Effector CD8-positive, alpha-beta T cell (primary cell): ENCODE data around the gene ARID3C.
A peak's percentile ranks its signal among the peaks of the same experiment; 100 is the strongest.

ENCODE experiments used
- DNase-seq: peaks from one replicate; lab custom pipeline; 2025; lab: John Stamatoyannopoulos, UW

ARID3C gene

GRCh38 chr9:34594177-34594576 is 34.7 kb downstream of the ARID3C start:
- DNase-seq, result no peak

DNA sequence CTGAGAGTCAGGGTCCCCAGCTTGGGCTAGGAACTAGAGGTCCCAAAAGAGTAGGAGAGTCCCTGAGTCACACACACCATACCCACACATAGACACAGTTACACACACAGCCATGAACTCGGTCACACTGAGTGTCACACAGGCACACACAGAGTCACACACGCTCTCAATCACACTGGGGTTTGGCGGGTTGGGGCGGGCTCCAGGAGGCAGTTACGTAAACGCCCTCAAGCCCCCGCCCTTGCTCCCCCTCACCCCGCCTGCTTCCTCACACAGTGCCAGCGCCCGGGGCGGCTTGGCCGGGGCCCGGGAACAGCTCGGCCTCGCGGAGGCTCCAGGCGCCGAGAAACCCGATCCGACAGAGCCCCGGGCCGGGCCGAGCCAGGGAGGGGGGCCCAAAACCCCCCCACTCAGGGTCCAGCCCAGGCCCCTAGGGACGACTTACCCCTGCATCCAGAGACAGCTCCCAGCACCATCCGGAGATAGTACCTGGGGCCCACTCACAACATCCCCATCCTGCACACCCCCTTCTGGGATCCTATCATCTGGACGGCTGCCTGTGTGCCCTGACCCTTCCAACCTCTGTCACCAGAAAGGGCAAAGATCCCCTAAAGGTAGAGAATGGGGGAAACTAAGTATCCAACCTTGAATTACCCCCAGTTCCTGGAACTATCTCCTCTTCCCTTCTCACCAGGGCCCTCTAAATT is 35.8 kb downstream of the ARID3C start:
- DNase-seq, result no peak

- no peak for DNase-seq
Observed at GRCh38 chr9:34591917-34592866, 36.7 kb downstream of the ARID3C start.

- peak; percentile 63 for DNase-seq
Observed at GRCh38 chr9:34591248-34591916, 37.5 kb downstream of the ARID3C start.

- no peak for DNase-seq
Observed at GRCh38 chr9:34590381-34591247, 38.3 kb downstream of the ARID3C start.

GRCh38 chr9:34589636-34590380 is 39.1 kb downstream of the ARID3C start, which contains the start of gene CNTFR:
CNTFR (minus strand) TSS chr9:34589724; CDS start chr9:34568981, 20,743 bp downstream.
- no peak for DNase-seq

DNA sequence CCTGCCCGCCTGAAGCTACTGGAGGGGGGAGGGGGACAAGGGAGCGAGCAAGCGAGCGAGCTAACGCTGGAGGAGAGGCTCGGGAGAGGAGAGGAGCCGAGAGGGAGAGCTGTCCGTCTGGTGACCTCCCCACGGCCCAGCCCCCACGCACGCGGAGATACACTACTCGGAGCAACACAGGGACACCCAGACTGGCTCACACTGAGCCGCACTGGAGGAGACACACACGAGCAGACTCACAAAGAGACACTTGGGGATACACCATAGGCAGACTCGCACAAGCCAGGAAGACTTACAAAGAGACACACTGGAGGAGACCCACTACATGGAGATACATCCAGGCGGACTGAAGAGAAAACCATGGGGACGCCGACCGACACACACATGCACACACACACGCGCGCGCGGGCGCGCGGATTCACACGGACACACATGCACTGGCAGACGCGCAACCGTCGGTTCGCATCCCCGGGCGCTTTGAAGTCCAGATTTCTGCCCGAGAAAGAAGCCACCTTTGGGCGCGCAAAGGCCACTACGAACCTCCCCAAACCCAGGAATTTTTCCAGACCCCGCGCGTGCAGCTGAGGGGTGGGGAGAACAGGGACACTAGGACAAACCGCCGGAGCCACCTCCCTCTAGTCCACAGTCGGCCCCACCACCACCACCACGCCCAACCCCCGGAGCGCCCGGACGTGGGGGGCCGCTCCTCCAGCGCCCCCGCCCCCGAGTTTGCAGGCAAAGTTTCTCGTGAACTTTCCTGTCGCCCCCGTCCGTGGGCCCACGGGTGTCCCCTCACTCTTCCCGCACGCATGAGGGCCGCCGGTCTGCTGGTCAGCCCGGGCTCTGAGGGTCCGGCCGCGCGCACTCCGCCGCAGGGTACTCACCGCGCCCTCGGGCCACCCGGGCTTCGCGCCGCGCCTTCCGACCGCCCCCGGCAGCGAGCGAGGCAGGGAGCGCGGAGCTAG is 39.9 kb downstream of the ARID3C start:
- no peak for DNase-seq

- no peak for DNase-seq
Observed at GRCh38 chr9:34587271-34587670, 41.6 kb downstream of the ARID3C start.

DNA sequence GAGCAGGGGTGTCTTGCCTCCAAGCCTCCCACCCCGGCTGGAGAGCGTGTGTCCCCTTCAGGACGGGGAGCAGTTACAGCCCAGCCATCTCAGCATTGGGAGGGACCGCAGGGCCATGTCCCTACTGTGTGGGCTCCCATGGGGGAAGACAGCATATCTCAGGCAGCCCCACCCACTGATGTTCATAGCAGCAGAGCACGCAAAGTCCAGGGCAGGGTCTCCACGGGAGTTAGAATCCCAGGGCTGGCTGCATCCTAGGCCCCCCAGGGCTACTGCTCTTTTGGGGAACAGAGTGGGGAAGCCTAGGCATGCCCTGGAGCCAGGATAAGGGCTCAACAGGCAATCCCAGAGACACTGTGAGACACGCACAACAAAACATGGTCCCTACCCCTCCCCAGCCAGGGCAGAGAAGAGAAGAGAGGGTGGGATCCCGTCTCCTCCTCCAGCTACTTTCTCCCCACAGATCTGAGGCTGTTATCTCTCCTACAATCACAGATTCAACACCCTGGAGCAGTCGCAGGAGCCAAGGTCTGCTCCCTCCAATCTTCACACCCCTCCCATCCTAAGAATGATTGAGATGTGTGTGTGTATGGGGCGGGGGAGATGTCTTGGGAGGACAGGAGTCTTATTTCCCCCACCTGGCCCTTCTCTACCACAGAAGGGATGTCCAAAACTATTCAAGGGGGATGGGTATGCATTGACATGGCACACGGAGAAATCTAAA is 42.8 kb downstream of the ARID3C start:
- no peak for DNase-seq

- DNase-seq, result no peak
Observed at GRCh38 chr9:34584970-34585369, 43.9 kb downstream of the ARID3C start.

- DNase-seq, result no peak
Observed at GRCh38 chr9:34582787-34583186, 46.1 kb downstream of the ARID3C start.

GRCh38 chr9:34581318-34581717 is 47.5 kb downstream of the ARID3C start:
- no peak for DNase-seq

DNA sequence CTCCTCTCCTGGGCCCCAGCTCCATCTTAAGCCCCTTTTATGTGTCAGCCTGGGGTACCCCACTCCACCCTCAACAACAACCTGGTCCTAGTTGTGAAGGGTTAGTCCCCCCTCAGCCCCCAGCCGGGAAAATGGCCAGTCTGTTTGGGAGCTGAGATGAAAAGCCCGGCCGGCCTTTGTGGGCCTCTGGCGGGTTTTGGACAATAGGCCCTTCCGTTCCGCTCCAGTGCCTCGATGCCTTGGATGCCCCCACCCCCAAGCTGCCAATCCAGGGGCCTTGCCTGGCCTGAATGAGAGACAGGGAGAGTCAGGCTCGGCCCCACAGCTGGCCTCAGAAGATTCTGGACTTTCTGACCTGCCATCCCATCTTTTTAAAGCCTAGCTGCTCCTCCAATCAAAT is 48.5 kb downstream of the ARID3C start:
- no peak for DNase-seq

- DNase-seq, result no peak
Observed at GRCh38 chr9:34579808-34580163, 49.1 kb downstream of the ARID3C start.

DNA sequence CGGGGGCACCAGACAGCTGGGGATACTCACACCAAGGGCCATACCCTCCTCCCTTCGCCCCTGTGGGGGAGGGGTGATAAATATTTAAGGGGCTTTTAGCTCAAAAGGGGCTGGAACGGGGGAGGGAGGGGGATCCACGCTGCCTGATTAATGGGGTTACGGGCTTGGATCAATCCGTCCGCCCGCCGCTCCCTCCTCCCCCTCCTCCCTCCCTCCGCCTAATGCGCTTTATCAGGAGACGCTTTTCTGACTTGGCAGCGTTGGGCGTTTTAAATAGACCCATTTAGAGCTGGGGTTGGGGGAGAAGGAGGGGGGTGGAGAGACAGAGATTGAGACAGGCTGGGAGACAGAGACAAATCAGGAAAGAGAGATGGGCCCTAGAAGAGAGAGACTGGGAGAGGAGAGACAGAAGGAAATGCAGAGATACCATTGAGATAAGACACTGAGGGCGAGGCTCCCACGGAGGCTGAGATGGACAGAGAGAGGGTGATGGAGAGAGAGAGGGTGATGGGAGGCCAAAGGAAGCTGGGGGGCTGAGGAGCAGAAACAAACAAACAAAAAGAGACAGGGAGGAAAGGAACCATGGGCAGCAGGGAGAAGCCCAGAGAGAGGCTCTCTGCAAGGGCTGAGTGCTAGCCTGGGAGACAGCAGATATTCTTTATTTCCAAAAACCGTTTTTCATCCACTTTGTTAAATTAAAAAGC is 49.6 kb downstream of the ARID3C start:
- no peak for DNase-seq

GRCh38 chr9:34578241-34579103 is 50.4 kb downstream of the ARID3C start:
- no peak for DNase-seq
